ENCODE data around the gene CNTNAP5. TPM values are rescaled to one million over a fixed set of nuclear protein-coding genes. Genes with fewer than 3 reads are reported as not detected.

CNTNAP5 gene
- total and polyA plus RNA-seq, 2 of the 13 experiments (the other 11 are each of a cell fraction or from before 2014, with no cell fraction given): not detected

DNA sequence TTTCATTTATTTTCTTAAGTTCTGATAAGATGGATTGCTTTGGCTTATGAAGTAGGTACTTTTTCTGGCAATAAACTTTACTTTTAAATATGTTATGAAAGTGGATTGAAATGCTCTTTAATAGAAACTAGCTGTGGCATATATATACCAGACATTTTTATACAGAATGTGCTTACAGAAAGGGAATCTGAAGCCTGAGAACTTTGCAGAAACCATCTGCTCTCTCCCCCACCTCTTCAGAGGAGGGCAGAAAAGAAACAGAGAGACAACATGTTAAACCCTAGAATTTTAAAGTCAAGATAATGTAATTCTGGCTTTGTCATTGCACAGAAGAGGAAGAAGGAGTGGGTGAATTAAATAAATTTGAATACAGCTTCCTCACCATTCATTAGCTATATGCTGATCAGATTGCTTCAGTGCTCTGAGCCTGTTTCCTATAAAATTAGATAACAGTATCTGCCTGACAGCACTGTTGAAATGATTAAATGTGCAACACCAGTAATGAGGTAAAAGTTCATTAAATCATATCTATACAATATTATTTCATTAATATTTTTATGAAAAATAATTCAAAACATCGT lies 247.3 kb downstream of the CNTNAP5 start:
- Histone ChIP-seq H2AFZ (ENCODE audit: low read length) (no peak overlapping the region), H3K9ac (ENCODE audit: insufficient read depth, low read depth, low read length) (no peak overlapping the region), H4K20me1 (ENCODE audit: insufficient read depth, low read length) (no peaks in the 10 kb centered on the region), H3K4me1 (ENCODE audit: insufficient read depth, low read length) (no peaks in the 10 kb centered on the region), H3K27ac (ENCODE audit: extremely low read length, insufficient read depth, low read length) (no peak overlapping the region), H3K79me2 (ENCODE audit: insufficient read depth, low read length) (no peaks in the 10 kb centered on the region), H3K4me3 (replicated peaks in 1 of 3; ENCODE audit: insufficient read depth in 1 of 3, low read depth in 2 of 3, low read length in 3 of 3) (no peak overlapping the region), H3K9me3 (ENCODE audit: low read length) (peaks cover 7% of the 10 kb centered on the region; the same call in 1 of the 2 replicates), H3K36me3 (replicated peaks in 1 of 2; ENCODE audit: control insufficient read depth in 1 of 2, insufficient read depth in 2 of 2, low read length in 2 of 2) (no peaks in the 10 kb centered on the region), H3K4me2 (ENCODE audit: low read depth, low read length) (no peak overlapping the region), H3K27me3 (ENCODE audit: control insufficient read depth in 1 of 2, insufficient read depth in 2 of 2, low read length in 2 of 2) (no peaks in the 10 kb centered on the region)
- 0% methylated on average over 1 of the region's 1 CpG for WGBS (ENCODE audit: low lambda C conversion rate)
- DNase-seq (ENCODE audit: low spot score) (no peak), ATAC-seq (no peak), FAIRE-seq (no peak)
- intact Hi-C loops (cut with micrococcal nuclease; ENCODE audit: unreplicated experiment) (no loop called here), in situ Hi-C loops (cut with HindIII; ENCODE audit: extremely low pct_ligation_motif_present, low pct_unique_long_range_greater_than_20kb) (no loop called here)
- BruUV-seq (replicated peaks): no TSS peak
- ChIA-PET CTCF (ENCODE audit: low intra/inter-chr PET ratio, low total read pairs) (no interaction called here), POLR2A (no interaction called here)
- TF ChIP-seq SMARCC2 (IDR thresholded peaks at IDR 0.05): no peak
- no peak for TF ChIP-seq TOPORS (CRISPR knock-in tag; IDR thresholded peaks at IDR 0.05)
- no peak for TF ChIP-seq PAWR (CRISPR knock-in tag; IDR thresholded peaks at IDR 0.05; ENCODE audit: borderline replicate concordance)
- TF ChIP-seq, protein P1, sequence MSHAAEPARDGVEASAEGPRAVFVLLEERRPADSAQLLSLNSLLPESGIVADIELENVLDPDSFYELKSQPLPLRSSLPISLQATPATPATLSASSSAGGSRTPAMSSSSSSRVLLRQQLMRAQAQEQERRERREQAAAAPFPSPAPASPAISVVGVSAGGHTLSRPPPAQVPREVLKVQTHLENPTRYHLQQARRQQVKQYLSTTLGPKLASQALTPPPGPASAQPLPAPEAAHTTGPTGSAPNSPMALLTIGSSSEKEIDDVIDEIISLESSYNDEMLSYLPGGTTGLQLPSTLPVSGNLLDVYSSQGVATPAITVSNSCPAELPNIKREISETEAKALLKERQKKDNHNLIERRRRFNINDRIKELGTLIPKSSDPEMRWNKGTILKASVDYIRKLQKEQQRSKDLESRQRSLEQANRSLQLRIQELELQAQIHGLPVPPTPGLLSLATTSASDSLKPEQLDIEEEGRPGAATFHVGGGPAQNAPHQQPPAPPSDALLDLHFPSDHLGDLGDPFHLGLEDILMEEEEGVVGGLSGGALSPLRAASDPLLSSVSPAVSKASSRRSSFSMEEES (CRISPR knock-in tag; IDR thresholded peaks at IDR 0.05): no peak
- TF ChIP-seq ZNF136 (CRISPR knock-in tag; IDR thresholded peaks at IDR 0.05; ENCODE audit: low read depth): no peak
- no peak for TF ChIP-seq ZNF569 (CRISPR knock-in tag; IDR thresholded peaks at IDR 0.05; ENCODE audit: borderline replicate concordance)
- TF ChIP-seq, protein P2, sequence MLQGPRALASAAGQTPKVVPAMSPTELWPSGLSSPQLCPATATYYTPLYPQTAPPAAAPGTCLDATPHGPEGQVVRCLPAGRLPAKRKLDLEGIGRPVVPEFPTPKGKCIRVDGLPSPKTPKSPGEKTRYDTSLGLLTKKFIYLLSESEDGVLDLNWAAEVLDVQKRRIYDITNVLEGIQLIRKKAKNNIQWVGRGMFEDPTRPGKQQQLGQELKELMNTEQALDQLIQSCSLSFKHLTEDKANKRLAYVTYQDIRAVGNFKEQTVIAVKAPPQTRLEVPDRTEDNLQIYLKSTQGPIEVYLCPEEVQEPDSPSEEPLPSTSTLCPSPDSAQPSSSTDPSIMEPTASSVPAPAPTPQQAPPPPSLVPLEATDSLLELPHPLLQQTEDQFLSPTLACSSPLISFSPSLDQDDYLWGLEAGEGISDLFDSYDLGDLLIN (CRISPR knock-in tag; IDR thresholded peaks at IDR 0.05; ENCODE audit: borderline replicate concordance): no peak
- TF ChIP-seq, protein P3, sequence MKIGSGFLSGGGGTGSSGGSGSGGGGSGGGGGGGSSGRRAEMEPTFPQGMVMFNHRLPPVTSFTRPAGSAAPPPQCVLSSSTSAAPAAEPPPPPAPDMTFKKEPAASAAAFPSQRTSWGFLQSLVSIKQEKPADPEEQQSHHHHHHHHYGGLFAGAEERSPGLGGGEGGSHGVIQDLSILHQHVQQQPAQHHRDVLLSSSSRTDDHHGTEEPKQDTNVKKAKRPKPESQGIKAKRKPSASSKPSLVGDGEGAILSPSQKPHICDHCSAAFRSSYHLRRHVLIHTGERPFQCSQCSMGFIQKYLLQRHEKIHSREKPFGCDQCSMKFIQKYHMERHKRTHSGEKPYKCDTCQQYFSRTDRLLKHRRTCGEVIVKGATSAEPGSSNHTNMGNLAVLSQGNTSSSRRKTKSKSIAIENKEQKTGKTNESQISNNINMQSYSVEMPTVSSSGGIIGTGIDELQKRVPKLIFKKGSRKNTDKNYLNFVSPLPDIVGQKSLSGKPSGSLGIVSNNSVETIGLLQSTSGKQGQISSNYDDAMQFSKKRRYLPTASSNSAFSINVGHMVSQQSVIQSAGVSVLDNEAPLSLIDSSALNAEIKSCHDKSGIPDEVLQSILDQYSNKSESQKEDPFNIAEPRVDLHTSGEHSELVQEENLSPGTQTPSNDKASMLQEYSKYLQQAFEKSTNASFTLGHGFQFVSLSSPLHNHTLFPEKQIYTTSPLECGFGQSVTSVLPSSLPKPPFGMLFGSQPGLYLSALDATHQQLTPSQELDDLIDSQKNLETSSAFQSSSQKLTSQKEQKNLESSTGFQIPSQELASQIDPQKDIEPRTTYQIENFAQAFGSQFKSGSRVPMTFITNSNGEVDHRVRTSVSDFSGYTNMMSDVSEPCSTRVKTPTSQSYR (CRISPR knock-in tag; IDR thresholded peaks at IDR 0.05; ENCODE audit: borderline replicate concordance): no peak
- TF ChIP-seq RORA (CRISPR knock-in tag; IDR thresholded peaks at IDR 0.05): no peak
- no peak for TF ChIP-seq HOXA7 (CRISPR knock-in tag; IDR thresholded peaks at IDR 0.05)
- no peak for TF ChIP-seq ZNF614 (CRISPR knock-in tag; IDR thresholded peaks at IDR 0.05; ENCODE audit: borderline replicate concordance)
- TF ChIP-seq IKZF1 (IDR thresholded peaks at IDR 0.05): no peak
- TF ChIP-seq, protein P4, sequence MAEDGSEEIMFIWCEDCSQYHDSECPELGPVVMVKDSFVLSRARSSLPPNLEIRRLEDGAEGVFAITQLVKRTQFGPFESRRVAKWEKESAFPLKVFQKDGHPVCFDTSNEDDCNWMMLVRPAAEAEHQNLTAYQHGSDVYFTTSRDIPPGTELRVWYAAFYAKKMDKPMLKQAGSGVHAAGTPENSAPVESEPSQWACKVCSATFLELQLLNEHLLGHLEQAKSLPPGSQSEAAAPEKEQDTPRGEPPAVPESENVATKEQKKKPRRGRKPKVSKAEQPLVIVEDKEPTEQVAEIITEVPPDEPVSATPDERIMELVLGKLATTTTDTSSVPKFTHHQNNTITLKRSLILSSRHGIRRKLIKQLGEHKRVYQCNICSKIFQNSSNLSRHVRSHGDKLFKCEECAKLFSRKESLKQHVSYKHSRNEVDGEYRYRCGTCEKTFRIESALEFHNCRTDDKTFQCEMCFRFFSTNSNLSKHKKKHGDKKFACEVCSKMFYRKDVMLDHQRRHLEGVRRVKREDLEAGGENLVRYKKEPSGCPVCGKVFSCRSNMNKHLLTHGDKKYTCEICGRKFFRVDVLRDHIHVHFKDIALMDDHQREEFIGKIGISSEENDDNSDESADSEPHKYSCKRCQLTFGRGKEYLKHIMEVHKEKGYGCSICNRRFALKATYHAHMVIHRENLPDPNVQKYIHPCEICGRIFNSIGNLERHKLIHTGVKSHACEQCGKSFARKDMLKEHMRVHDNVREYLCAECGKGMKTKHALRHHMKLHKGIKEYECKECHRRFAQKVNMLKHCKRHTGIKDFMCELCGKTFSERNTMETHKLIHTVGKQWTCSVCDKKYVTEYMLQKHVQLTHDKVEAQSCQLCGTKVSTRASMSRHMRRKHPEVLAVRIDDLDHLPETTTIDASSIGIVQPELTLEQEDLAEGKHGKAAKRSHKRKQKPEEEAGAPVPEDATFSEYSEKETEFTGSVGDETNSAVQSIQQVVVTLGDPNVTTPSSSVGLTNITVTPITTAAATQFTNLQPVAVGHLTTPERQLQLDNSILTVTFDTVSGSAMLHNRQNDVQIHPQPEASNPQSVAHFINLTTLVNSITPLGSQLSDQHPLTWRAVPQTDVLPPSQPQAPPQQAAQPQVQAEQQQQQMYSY (CRISPR knock-in tag; IDR thresholded peaks at IDR 0.05): no peak
- TF ChIP-seq SKI (IDR thresholded peaks at IDR 0.05; ENCODE audit: partially characterized antibody): no peak
- no peak for TF ChIP-seq PHB2 (IDR thresholded peaks at IDR 0.05; ENCODE audit: partially characterized antibody)
- no peak for TF ChIP-seq ZNF577 (CRISPR knock-in tag; IDR thresholded peaks at IDR 0.05; ENCODE audit: borderline replicate concordance, low read depth)
